HepG2 (cell line): ENCODE results near the gene TM4SF5. TPM values are rescaled to one million over a fixed set of nuclear protein-coding genes. Genes with fewer than 3 reads are reported as not detected.

Source experiments
- CHCHD3 ChIP-seq: sonication (generic); formaldehyde crosslinking; IDR thresholded peaks from 2 replicates; pipeline ENCODE4 v1.8.0; 2022; ENCODE audit warnings: mild to moderate bottlenecking, missing genetic modification reagents, moderate library complexity
- CHD2 ChIP-seq: IDR thresholded peaks from 2 replicates; pipeline ENCODE4 v1.6.1; 2011; ENCODE audit warnings: low read depth, low read length, improper control_type of control experiment
- ERF ChIP-seq: IDR thresholded peaks from 2 replicates; pipeline ENCODE4 v1.6.1; 2018; ENCODE audit warnings: missing biosample characterization, missing genetic modification reagents
- GABPB1 ChIP-seq: IDR thresholded peaks from 2 replicates; pipeline ENCODE4 v1.6.1; 2016; ENCODE audit warnings: mild to moderate bottlenecking, missing genetic modification reagents, moderate library complexity, missing compliant biosample characterization
- ISL2 ChIP-seq: sonication (generic); formaldehyde crosslinking; IDR thresholded peaks from 2 replicates; pipeline ENCODE4 v1.5.0; 2020; ENCODE audit warnings: missing genetic modification reagents
- NR1H2 ChIP-seq: sonication (generic); formaldehyde crosslinking; IDR thresholded peaks from 2 replicates; pipeline ENCODE4 v1.8.1; 2022; ENCODE audit warnings: low read depth, missing genetic modification reagents, borderline replicate concordance
- PAWR ChIP-seq: sonication (generic); formaldehyde crosslinking; IDR thresholded peaks from 2 replicates; pipeline ENCODE4 v1.4.0; 2020; ENCODE audit warnings: missing genetic modification reagents, mild to moderate bottlenecking, borderline replicate concordance
- RFX1 ChIP-seq: fragments of 450-650 bp; IDR thresholded peaks from 2 replicates; pipeline ENCODE4 v1.6.1; 2017
- ZBTB1 ChIP-seq: sonication (generic); formaldehyde crosslinking; IDR thresholded peaks from 2 replicates; pipeline ENCODE4 v1.4.0; 2020; ENCODE audit warnings: missing genetic modification reagents, borderline replicate concordance
- ZNF235 ChIP-seq: sonication (generic); formaldehyde crosslinking; IDR thresholded peaks from 2 replicates; pipeline ENCODE4 v1.8.1; 2023; ENCODE audit warnings: mild to moderate bottlenecking, missing genetic modification reagents, borderline replicate concordance
- ZNF660 ChIP-seq: sonication (generic); formaldehyde crosslinking; IDR thresholded peaks from 2 replicates; pipeline ENCODE4 v1.5.1; 2020; ENCODE audit warnings: mild to moderate bottlenecking, low read depth, missing genetic modification reagents, borderline replicate concordance
- ZNF749 ChIP-seq: sonication (generic); formaldehyde crosslinking; IDR thresholded peaks from 2 replicates; pipeline ENCODE4 v1.8.0; 2022; ENCODE audit warnings: mild to moderate bottlenecking, missing genetic modification reagents, moderate library complexity, borderline replicate concordance
- ZSCAN31 ChIP-seq: sonication (generic); formaldehyde crosslinking; IDR thresholded peaks from 2 replicates; pipeline ENCODE4 v1.5.0; 2020; ENCODE audit warnings: low read depth, mild to moderate bottlenecking, missing genetic modification reagents
- polyA plus RNA-seq, 8 experiments: library from polyadenylated mRNA; depleted of rRNA in 3 of 8; stranded (reverse) in 7 of 8; unstranded in 1 of 8; fragments of >200 nt; fragmentation: Illumina TruSeq in 4 of 8; extraction: Trizol in 4 of 8; gene quantifications; 2 replicates each; pipeline versions ENCODE4 v1.2.1 to v1.2.3, GENCODE V29; 2011 to 2016; ENCODE audit warnings: low read depth in 4 of 8, missing spikeins in 1 of 8, mixed read lengths in 1 of 8; ENCODE audit not compliant: insufficient read depth in 1 of 8
- total RNA-seq, 5 experiments: library from RNA; depleted of rRNA; stranded (reverse); fragments of >200 nt; fragmentation: Illumina TruSeq; extraction: Trizol; gene quantifications; 2 replicates each; pipeline ENCODE4 v1.2.3, GENCODE V29; 2016; ENCODE audit warnings: low read depth in 1 of 5
- TF ChIP-seq, protein P1 (sequence below), 2 experiments: sonication (generic) in 1 of 2; formaldehyde crosslinking in 1 of 2; IDR thresholded peaks; 2 replicates each; pipeline versions ENCODE4 v1.6.1 to v1.9.0; 2014 to 2022; ENCODE audit warnings: antibody characterized with exemption in 1 of 2, borderline replicate concordance in 1 of 2, inconsistent platforms in 1 of 2, low read depth in 1 of 2, missing genetic modification reagents in 1 of 2
- TF ChIP-seq, protein P2 (sequence below): sonication (generic); formaldehyde crosslinking; IDR thresholded peaks from 2 replicates; pipeline ENCODE4 v1.4.0; 2020; ENCODE audit warnings: missing genetic modification reagents
- TF ChIP-seq, protein P3 (sequence below): sonication (generic); formaldehyde crosslinking; conservative IDR thresholded peaks from 2 replicates; pipeline ENCODE4 v1.8.0; 2022; ENCODE audit warnings: missing genetic modification reagents

The TM4SF5 gene
- total and polyA plus RNA-seq, 2 of the 13 experiments (the other 11 are each of a cell fraction or from before 2014, with no cell fraction given) = 30.1 to 126 TPM

DNA sequence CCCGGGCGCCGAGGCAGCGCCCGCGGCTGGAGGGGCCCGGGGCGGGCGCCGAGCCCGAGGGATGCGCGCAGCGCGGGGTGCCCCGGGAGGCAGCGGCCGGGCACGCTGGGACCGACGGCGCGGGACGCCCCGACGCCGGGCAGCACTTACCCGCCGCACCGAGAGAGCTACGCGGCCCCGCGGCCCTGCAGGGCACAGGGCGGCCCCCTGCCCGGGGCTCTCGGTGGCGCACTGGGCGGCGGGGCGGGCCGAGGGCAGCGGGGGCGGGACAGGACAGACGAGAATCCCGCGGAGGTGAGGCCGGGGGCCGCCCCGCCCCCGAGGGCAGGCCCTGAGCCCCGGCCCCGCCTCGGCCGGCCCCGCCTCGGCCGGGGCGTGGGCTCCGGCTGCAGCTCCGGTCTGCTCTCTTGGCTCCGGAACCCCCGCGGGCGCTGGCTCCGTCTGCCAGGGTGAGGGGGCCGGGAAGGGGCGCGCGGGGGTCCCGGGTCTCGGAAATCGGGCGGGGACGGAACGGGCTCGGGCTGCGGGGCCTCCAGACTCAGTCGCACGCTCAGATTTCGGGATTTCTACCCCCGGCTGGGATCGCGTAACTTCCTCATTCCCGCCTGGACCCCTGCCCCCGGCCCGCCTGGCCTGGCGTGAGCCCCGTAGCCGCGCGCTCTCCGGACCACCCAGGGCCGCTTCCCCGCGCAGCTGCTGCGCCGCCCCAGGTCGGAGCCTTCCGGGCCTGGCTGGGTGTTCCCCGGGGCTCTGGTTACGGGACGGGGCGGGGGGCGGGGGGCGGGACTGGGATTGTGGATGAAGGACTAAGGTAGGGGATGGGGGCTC, 35.3 kb downstream of the TM4SF5 start, which contains the start of gene PLD2 (continued):
- TF ChIP-seq, protein P1, sequence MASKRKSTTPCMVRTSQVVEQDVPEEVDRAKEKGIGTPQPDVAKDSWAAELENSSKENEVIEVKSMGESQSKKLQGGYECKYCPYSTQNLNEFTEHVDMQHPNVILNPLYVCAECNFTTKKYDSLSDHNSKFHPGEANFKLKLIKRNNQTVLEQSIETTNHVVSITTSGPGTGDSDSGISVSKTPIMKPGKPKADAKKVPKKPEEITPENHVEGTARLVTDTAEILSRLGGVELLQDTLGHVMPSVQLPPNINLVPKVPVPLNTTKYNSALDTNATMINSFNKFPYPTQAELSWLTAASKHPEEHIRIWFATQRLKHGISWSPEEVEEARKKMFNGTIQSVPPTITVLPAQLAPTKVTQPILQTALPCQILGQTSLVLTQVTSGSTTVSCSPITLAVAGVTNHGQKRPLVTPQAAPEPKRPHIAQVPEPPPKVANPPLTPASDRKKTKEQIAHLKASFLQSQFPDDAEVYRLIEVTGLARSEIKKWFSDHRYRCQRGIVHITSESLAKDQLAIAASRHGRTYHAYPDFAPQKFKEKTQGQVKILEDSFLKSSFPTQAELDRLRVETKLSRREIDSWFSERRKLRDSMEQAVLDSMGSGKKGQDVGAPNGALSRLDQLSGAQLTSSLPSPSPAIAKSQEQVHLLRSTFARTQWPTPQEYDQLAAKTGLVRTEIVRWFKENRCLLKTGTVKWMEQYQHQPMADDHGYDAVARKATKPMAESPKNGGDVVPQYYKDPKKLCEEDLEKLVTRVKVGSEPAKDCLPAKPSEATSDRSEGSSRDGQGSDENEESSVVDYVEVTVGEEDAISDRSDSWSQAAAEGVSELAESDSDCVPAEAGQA (IDR thresholded peaks at IDR 0.05; ENCODE audit: low read depth) = no peak
- TF ChIP-seq, protein P1 (CRISPR knock-in tag; IDR thresholded peaks at IDR 0.05; ENCODE audit: borderline replicate concordance) = 0 out of 2 replicates have a peak, but pooled peaks have one; percentile 20
- TF ChIP-seq ISL2 (CRISPR knock-in tag) (peak; percentile 11; the same call in 1 of the 2 replicates), ERF (CRISPR knock-in tag) (0 out of 2 replicates have a peak, but pooled peaks have one; percentile 43), ZNF235 (CRISPR knock-in tag) (no peak), ZNF749 (CRISPR knock-in tag) (no peak), PAWR (CRISPR knock-in tag) (no peak), ZNF660 (CRISPR knock-in tag) (no peak), CHCHD3 (no peak), ZBTB1 (no peak), CHD2 (peak; percentile 86), GABPB1 (CRISPR knock-in tag) (peak; percentile 40; the same call in 1 of the 2 replicates), NR1H2 (CRISPR knock-in tag) (no peak), RFX1 (no peak), ZSCAN31 (CRISPR knock-in tag) (no peak)
- TF ChIP-seq, protein P2, sequence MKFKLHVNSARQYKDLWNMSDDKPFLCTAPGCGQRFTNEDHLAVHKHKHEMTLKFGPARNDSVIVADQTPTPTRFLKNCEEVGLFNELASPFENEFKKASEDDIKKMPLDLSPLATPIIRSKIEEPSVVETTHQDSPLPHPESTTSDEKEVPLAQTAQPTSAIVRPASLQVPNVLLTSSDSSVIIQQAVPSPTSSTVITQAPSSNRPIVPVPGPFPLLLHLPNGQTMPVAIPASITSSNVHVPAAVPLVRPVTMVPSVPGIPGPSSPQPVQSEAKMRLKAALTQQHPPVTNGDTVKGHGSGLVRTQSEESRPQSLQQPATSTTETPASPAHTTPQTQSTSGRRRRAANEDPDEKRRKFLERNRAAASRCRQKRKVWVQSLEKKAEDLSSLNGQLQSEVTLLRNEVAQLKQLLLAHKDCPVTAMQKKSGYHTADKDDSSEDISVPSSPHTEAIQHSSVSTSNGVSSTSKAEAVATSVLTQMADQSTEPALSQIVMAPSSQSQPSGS (CRISPR knock-in tag) = no peak
- TF ChIP-seq, protein P3, sequence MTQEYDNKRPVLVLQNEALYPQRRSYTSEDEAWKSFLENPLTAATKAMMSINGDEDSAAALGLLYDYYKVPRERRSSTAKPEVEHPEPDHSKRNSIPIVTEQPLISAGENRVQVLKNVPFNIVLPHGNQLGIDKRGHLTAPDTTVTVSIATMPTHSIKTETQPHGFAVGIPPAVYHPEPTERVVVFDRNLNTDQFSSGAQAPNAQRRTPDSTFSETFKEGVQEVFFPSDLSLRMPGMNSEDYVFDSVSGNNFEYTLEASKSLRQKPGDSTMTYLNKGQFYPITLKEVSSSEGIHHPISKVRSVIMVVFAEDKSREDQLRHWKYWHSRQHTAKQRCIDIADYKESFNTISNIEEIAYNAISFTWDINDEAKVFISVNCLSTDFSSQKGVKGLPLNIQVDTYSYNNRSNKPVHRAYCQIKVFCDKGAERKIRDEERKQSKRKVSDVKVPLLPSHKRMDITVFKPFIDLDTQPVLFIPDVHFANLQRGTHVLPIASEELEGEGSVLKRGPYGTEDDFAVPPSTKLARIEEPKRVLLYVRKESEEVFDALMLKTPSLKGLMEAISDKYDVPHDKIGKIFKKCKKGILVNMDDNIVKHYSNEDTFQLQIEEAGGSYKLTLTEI (CRISPR knock-in tag) = no peak
